Astrocyte (in vitro differentiated cells and primary cell): ENCODE data around the gene CDC42EP4. TPM values are rescaled to one million over a fixed set of nuclear protein-coding genes. Genes with fewer than 3 reads are reported as not detected.

Experiments
- DNase-seq: peaks from one replicate; pipeline ENCODE4 v3.0.0-alpha.2; 2010; ENCODE audit warnings: low read depth
- FAIRE-seq: peaks from 2 replicates; lab custom pipeline; 2011; peaks lifted over from hg19 to GRCh38; lab: Jason Lieb, UNC
- H2AFZ ChIP-seq: 2 replicates; pipeline ENCODE4 v1.6.0; 2012; ENCODE audit warnings: low read depth, low read length, inconsistent platforms
- H3K27ac ChIP-seq: 2 replicates; pipeline ENCODE4 v1.5.1; 2011; ENCODE audit warnings: low read depth, low read length, inconsistent platforms
- H3K27me3 ChIP-seq: 2 replicates; pipeline ENCODE4 v1.6.0; 2011; ENCODE audit warnings: low read length, inconsistent platforms; ENCODE audit not compliant: insufficient read depth
- H3K36me3 ChIP-seq: 2 replicates; pipeline ENCODE4 v1.5.1; 2011; ENCODE audit warnings: low read length, inconsistent platforms; ENCODE audit not compliant: insufficient read depth
- H3K4me1 ChIP-seq: 2 replicates; pipeline ENCODE4 v1.5.1; 2011; ENCODE audit warnings: low read length, inconsistent platforms; ENCODE audit not compliant: insufficient read depth
- H3K4me2 ChIP-seq: 2 replicates; pipeline ENCODE4 v1.6.0; 2012; ENCODE audit warnings: low read length, inconsistent platforms
- H3K4me3 ChIP-seq: 2 replicates; pipeline ENCODE4 v1.5.1; 2011; ENCODE audit warnings: low read depth, mild to moderate bottlenecking, low read length, inconsistent platforms; ENCODE audit not compliant: insufficient read depth
- H3K79me2 ChIP-seq: 2 replicates; pipeline ENCODE4 v1.6.0; 2012; ENCODE audit warnings: mild to moderate bottlenecking, low read length, inconsistent platforms; ENCODE audit not compliant: insufficient read depth
- H3K9ac ChIP-seq: 2 replicates; pipeline ENCODE4 v1.6.0; 2012; ENCODE audit warnings: mild to moderate bottlenecking, low read length, inconsistent platforms
- H3K9me3 ChIP-seq: 2 replicates; pipeline ENCODE4 v1.5.1; 2012; ENCODE audit warnings: low read depth, mild to moderate bottlenecking, low read length, inconsistent platforms; ENCODE audit not compliant: insufficient read depth
- H4K20me1 ChIP-seq: 2 replicates; pipeline ENCODE4 v1.6.0; 2012; ENCODE audit warnings: low read length, inconsistent platforms; ENCODE audit not compliant: insufficient read depth
- H3K27ac Mint-ChIP-seq: one replicate; pipeline ENCODE4 v1.8.0; 2021; ENCODE audit warnings: mild to moderate bottlenecking, mixed read lengths; ENCODE audit not compliant: unreplicated experiment
- H3K27me3 Mint-ChIP-seq: one replicate; pipeline ENCODE4 v1.8.0; 2021; ENCODE audit warnings: low read depth, mixed read lengths; ENCODE audit not compliant: unreplicated experiment
- H3K36me3 Mint-ChIP-seq: one replicate; pipeline ENCODE4 v1.8.0; 2021; ENCODE audit warnings: low read depth, mixed read lengths; ENCODE audit not compliant: unreplicated experiment
- H3K4me1 Mint-ChIP-seq: one replicate; pipeline ENCODE4 v1.8.0; 2021; ENCODE audit warnings: low read depth, mixed read lengths; ENCODE audit not compliant: unreplicated experiment
- H3K4me3 Mint-ChIP-seq: one replicate; pipeline ENCODE4 v1.8.0; 2021; ENCODE audit warnings: mild to moderate bottlenecking, moderate library complexity, mixed read lengths; ENCODE audit not compliant: unreplicated experiment
- H3K9me3 Mint-ChIP-seq: one replicate; pipeline ENCODE4 v1.8.0; 2021; ENCODE audit warnings: mild to moderate bottlenecking, mixed read lengths; ENCODE audit not compliant: unreplicated experiment
- EZH2 ChIP-seq: IDR thresholded peaks from 2 replicates; pipeline ENCODE4 v1.6.1; 2012; ENCODE audit warnings: mild to moderate bottlenecking, low read length, inconsistent platforms; ENCODE audit not compliant: insufficient read depth
- total RNA-seq: library from RNA; stranded (reverse); gene quantifications from 2 replicates; pipeline ENCODE4 v1.2.1, GENCODE V29; 2021
- TF ChIP-seq, protein P1 (sequence below): IDR thresholded peaks from 2 replicates; pipeline ENCODE4 v1.5.1; 2011; ENCODE audit warnings: low read depth, mild to moderate bottlenecking, inconsistent platforms, low read length, moderate library complexity; ENCODE audit not compliant: insufficient read depth

Gene CDC42EP4
- total RNA-seq, 1 donor from 2014 or later, result 15.8 TPM

DNA sequence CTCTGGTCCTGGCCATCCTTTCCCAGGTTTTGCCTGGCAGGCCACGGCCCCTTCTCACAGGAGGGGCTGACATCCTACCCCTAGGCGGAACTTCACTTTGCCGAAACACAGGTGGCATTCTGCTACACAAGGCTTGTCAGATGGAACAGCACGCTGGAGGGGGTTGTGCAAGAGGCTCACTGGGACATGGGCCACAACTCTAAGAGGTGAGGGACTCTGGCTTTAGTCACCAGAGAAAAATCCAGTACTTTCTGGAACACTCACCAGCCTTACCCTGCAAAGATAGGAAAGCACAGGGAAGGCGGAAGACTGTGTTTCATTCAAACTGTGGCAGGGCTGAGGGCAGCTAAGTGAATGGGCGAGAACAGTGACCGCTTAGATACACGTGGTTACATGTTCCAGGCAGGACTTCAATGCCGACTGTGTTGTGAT is 18.3 kb downstream of the CDC42EP4 start:
- no peaks in the 10 kb centered on the region for H3K27me3 ChIP-seq
- peak overlapping the region; percentile 51 for H3K27ac ChIP-seq
- peaks cover 36% of the 10 kb centered on the region for H3K4me1 Mint-ChIP-seq
- FAIRE-seq, result no peak
- no peaks in the 10 kb centered on the region for H3K9me3 Mint-ChIP-seq
- no peak overlapping the region for H3K4me3 ChIP-seq
- peak overlapping the region; percentile 83 for H3K4me2 ChIP-seq
- TF ChIP-seq, protein P1, sequence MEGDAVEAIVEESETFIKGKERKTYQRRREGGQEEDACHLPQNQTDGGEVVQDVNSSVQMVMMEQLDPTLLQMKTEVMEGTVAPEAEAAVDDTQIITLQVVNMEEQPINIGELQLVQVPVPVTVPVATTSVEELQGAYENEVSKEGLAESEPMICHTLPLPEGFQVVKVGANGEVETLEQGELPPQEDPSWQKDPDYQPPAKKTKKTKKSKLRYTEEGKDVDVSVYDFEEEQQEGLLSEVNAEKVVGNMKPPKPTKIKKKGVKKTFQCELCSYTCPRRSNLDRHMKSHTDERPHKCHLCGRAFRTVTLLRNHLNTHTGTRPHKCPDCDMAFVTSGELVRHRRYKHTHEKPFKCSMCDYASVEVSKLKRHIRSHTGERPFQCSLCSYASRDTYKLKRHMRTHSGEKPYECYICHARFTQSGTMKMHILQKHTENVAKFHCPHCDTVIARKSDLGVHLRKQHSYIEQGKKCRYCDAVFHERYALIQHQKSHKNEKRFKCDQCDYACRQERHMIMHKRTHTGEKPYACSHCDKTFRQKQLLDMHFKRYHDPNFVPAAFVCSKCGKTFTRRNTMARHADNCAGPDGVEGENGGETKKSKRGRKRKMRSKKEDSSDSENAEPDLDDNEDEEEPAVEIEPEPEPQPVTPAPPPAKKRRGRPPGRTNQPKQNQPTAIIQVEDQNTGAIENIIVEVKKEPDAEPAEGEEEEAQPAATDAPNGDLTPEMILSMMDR, result no peak
- TF ChIP-seq EZH2, result no peak
- no peak overlapping the region for H3K4me3 Mint-ChIP-seq
- peaks cover 75% of the 10 kb centered on the region for H3K79me2 ChIP-seq
- H3K9me3 ChIP-seq, result no peaks in the 10 kb centered on the region
- no peaks in the 10 kb centered on the region for H3K27me3 Mint-ChIP-seq
- no peaks in the 10 kb centered on the region for H3K36me3 Mint-ChIP-seq
- peak overlapping the region; percentile 47 for H3K27ac Mint-ChIP-seq
- peaks cover 60% of the 10 kb centered on the region for H3K4me1 ChIP-seq
- H4K20me1 ChIP-seq, result peaks cover 73% of the 10 kb centered on the region
- H3K9ac ChIP-seq, result peak overlapping the region; percentile 81
- peak; percentile 83 for DNase-seq
- no peaks in the 10 kb centered on the region for H3K36me3 ChIP-seq
- H2AFZ ChIP-seq, result no peak overlapping the region

DNA sequence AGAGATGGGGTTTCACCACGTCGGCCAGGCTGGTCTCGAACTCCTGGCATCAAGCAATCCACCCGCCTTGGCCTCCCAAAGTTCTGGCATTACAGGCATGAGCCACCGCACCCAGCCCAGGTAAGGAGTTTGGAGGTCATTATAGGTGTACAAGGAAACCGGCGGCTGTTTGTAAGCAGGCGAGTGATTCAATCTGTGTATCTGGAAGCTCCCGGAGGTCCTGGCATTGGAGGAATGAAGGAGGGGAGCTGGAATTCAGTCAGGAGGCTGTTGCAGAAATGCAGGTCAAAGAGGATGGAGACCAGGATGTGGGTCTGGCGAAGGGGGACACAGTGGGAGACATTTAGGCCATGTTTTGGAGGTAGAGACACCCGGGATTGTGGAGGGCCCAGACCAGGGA is 18.8 kb downstream of the CDC42EP4 start:
- Mint-ChIP-seq H3K27ac (no peak overlapping the region), H3K9me3 (no peaks in the 10 kb centered on the region), H3K36me3 (no peaks in the 10 kb centered on the region), H3K4me1 (peaks cover 32% of the 10 kb centered on the region), H3K4me3 (peak overlapping the region; percentile 14), H3K27me3 (no peaks in the 10 kb centered on the region)
- TF ChIP-seq, protein P1, result no peak
- no peak for TF ChIP-seq EZH2
- H3K36me3 ChIP-seq, result no peaks in the 10 kb centered on the region
- DNase-seq (peak; percentile 17), FAIRE-seq (no peak)
- no peaks in the 10 kb centered on the region for H3K9me3 ChIP-seq
- no peak overlapping the region for H2AFZ ChIP-seq
- no peaks in the 10 kb centered on the region for H3K27me3 ChIP-seq
- H3K9ac ChIP-seq, result peak overlapping the region; percentile 81
- no peak overlapping the region for H3K4me3 ChIP-seq
- peaks cover 72% of the 10 kb centered on the region for H4K20me1 ChIP-seq
- peaks cover 74% of the 10 kb centered on the region for H3K79me2 ChIP-seq
- peak overlapping the region; percentile 51 for H3K27ac ChIP-seq
- H3K4me2 ChIP-seq, result peak overlapping the region; percentile 83
- peaks cover 56% of the 10 kb centered on the region for H3K4me1 ChIP-seq

DNA sequence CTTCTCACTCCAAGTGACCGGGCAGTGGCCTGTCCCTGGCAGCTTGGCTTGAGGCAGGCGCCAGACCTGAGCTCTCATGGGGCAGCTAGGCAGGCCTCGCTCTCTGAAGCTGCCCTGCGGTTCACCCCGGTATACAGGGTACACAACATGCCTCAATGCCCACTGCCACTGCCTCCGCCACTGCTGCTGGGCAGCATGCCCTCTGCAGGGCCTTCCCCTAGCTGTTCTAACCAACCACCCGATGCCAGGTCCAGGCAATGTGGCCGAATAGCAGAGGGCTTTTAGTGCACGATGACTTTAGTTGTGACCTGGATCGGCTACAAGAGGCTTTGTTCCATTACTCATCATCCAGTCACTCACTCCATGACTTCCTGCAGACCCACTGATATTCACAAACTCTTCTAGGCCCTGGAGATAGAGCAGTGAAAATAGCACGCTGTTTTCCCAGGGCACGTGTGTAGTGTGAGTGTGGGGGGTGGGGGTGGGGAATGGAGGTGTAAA is 19.7 kb downstream of the CDC42EP4 start:
- FAIRE-seq, result no peak

More for the DNA sequence above, 19.7 kb downstream of the CDC42EP4 start:
- H3K36me3 ChIP-seq, result no peaks in the 10 kb centered on the region
- no peak overlapping the region for H2AFZ ChIP-seq
- peak overlapping the region; percentile 81 for H3K9ac ChIP-seq
- peaks cover 59% of the 10 kb centered on the region for H3K4me1 ChIP-seq
- H3K79me2 ChIP-seq, result peaks cover 76% of the 10 kb centered on the region
- Mint-ChIP-seq H3K36me3 (peaks cover 3% of the 10 kb centered on the region), H3K4me3 (peak overlapping the region; percentile 50), H3K4me1 (peaks cover 30% of the 10 kb centered on the region), H3K9me3 (no peaks in the 10 kb centered on the region), H3K27ac (peak overlapping the region; percentile 72), H3K27me3 (no peaks in the 10 kb centered on the region)
- H3K27ac ChIP-seq, result peak overlapping the region; percentile 94
- no peaks in the 10 kb centered on the region for H3K27me3 ChIP-seq
- H4K20me1 ChIP-seq, result peaks cover 76% of the 10 kb centered on the region
- no peaks in the 10 kb centered on the region for H3K9me3 ChIP-seq
- no peak for TF ChIP-seq EZH2
- TF ChIP-seq, protein P1, result no peak
- peak overlapping the region; percentile 83 for H3K4me2 ChIP-seq
- H3K4me3 ChIP-seq, result peak overlapping the region; percentile 30
- peak; percentile 77 for DNase-seq
